Measurements from ENCODE around the gene FSTL1.
A peak's percentile ranks its signal among the peaks of the same experiment; 100 is the strongest.

FSTL1 gene

GRCh38 chr3:120462409-120462959 lies 11.7 kb upstream of the FSTL1 start:
- no peak for DNase-seq

GRCh38 chr3:120461416-120461815 lies 10.6 kb upstream of the FSTL1 start:
- DNase-seq: no peak

- no peak for DNase-seq
Measured at GRCh38 chr3:120460862-120461261, 10.1 kb upstream of the FSTL1 start.

GRCh38 chr3:120460181-120460790 lies 9.5 kb upstream of the FSTL1 start:
- DNase-seq: no peak

GRCh38 chr3:120459196-120459595 lies 8.4 kb upstream of the FSTL1 start:
- DNase-seq: no peak

GRCh38 chr3:120457827-120458226 lies 7.0 kb upstream of the FSTL1 start:
- no peak for DNase-seq

- no peak for DNase-seq
Measured at GRCh38 chr3:120454076-120454689, 3.4 kb upstream of the FSTL1 start.

GRCh38 chr3:120452816-120453215 lies 2.0 kb upstream of the FSTL1 start:
- DNase-seq: no peak

- DNase-seq: peak; percentile 50
Measured at GRCh38 chr3:120451806-120452205, 1.0 kb upstream of the FSTL1 start.

GRCh38 chr3:120451272-120451761 lies 525 bp upstream of the FSTL1 start:
- DNase-seq: no peak

- no peak for DNase-seq
Measured at GRCh38 chr3:120449701-120450599, 842 bp downstream of the FSTL1 start.

- DNase-seq: no peak
Measured at GRCh38 chr3:120449251-120449650, 1.5 kb downstream of the FSTL1 start.

- no peak for DNase-seq
Measured at GRCh38 chr3:120448756-120449155, 2.0 kb downstream of the FSTL1 start.

- DNase-seq: no peak
Measured at GRCh38 chr3:120446891-120447668, 3.7 kb downstream of the FSTL1 start.

- DNase-seq: no peak
Measured at GRCh38 chr3:120445654-120446053, 5.1 kb downstream of the FSTL1 start.

- DNase-seq: no peak
Measured at GRCh38 chr3:120443626-120444123, 7.1 kb downstream of the FSTL1 start.

GRCh38 chr3:120442975-120443517 lies 7.7 kb downstream of the FSTL1 start:
- no peak for DNase-seq

- DNase-seq: no peak
Measured at GRCh38 chr3:120441776-120442175, 9.0 kb downstream of the FSTL1 start.

- no peak for DNase-seq
Measured at GRCh38 chr3:120440762-120441161, 10.0 kb downstream of the FSTL1 start.

GRCh38 chr3:120440001-120440703 lies 10.6 kb downstream of the FSTL1 start:
- no peak for DNase-seq

- no peak for DNase-seq
Measured at GRCh38 chr3:120438665-120439370, 12.0 kb downstream of the FSTL1 start.
